Osteoblast (primary cell): ENCODE measurements around the gene LDB1. TPM values are rescaled to one million over a fixed set of nuclear protein-coding genes. Genes with fewer than 3 reads are reported as not detected.
A peak's percentile ranks its signal among the peaks of the same experiment; 100 is the strongest.

Experiments used
- DNase-seq: peaks from one replicate; pipeline ENCODE4 v3.0.0; 2011; ENCODE audit warnings: low spot score, mixed read lengths; ENCODE audit not compliant: insufficient read length; ENCODE audit errors: missing footprints
- H2AFZ ChIP-seq: 2 replicates; pipeline ENCODE4 v1.6.0; 2011; ENCODE audit warnings: mild to moderate bottlenecking, low read length
- H3K27ac ChIP-seq: 2 replicates; pipeline ENCODE4 v1.5.1; 2011; ENCODE audit warnings: mild to moderate bottlenecking, low read depth, low read length, moderate library complexity
- H3K27me3 ChIP-seq: 2 replicates; pipeline ENCODE4 v1.6.0; 2012; ENCODE audit warnings: mild to moderate bottlenecking, control low read depth, inconsistent platforms, low read length, moderate library complexity; ENCODE audit not compliant: insufficient read depth
- H3K36me3 ChIP-seq: 2 replicates; pipeline ENCODE4 v1.5.1; 2011; ENCODE audit warnings: mild to moderate bottlenecking, low read length, control low read depth, moderate library complexity; ENCODE audit not compliant: insufficient read depth
- H3K4me1 ChIP-seq: 2 replicates; pipeline ENCODE4 v1.5.1; 2011; ENCODE audit warnings: mild to moderate bottlenecking, low read length, control low read depth, moderate library complexity; ENCODE audit not compliant: insufficient read depth
- H3K4me2 ChIP-seq: 2 replicates; pipeline ENCODE4 v1.6.0; 2011; ENCODE audit warnings: mild to moderate bottlenecking, low read length; ENCODE audit not compliant: insufficient read depth
- H3K4me3 ChIP-seq: fragments of 200-600 bp; sonication (generic); 3 replicates; pipeline ENCODE4 v1.5.1; 2012; ENCODE audit warnings: mild to moderate bottlenecking, low read length, inconsistent platforms; ENCODE audit not compliant: insufficient read depth
- H3K79me2 ChIP-seq: 2 replicates; pipeline ENCODE4 v1.6.0; 2012; ENCODE audit warnings: mild to moderate bottlenecking, low read length, control low read depth, inconsistent platforms; ENCODE audit not compliant: insufficient read depth
- H3K9me3 ChIP-seq: 2 replicates; pipeline ENCODE4 v1.5.1; 2011; ENCODE audit warnings: low read depth, low read length, control low read depth
- H4K20me1 ChIP-seq: 2 replicates; pipeline ENCODE4 v1.6.0; 2012; ENCODE audit warnings: mild to moderate bottlenecking, low read length, control low read depth; ENCODE audit not compliant: insufficient read depth
- total RNA-seq: library from RNA; depleted of rRNA; stranded (reverse); fragments of >200 nt; gene quantifications from 2 replicates; pipeline ENCODE4 v1.2.3, GENCODE V29; 2012
- TF ChIP-seq, protein P1 (sequence below): IDR thresholded peaks from 2 replicates; pipeline ENCODE4 v1.5.1; 2011; ENCODE audit warnings: mild to moderate bottlenecking, low read depth, low read length, moderate library complexity; ENCODE audit errors: extremely low read depth

The LDB1 gene
- total RNA-seq, 1 donor: 62.2 TPM

GRCh38 chr10:102083541-102083940, 36.6 kb downstream of the LDB1 start:
- Histone ChIP-seq H3K4me2 (no peak overlapping the region), H3K4me1 (no peaks in the 10 kb centered on the region), H4K20me1 (no peaks in the 10 kb centered on the region), H2AFZ (no peak overlapping the region), H3K9me3 (no peaks in the 10 kb centered on the region), H3K79me2 (no peaks in the 10 kb centered on the region), H3K27me3 (no peaks in the 10 kb centered on the region), H3K27ac (no peak overlapping the region), H3K36me3 (no peaks in the 10 kb centered on the region), H3K4me3 (no peak overlapping the region)
- TF ChIP-seq, protein P1, sequence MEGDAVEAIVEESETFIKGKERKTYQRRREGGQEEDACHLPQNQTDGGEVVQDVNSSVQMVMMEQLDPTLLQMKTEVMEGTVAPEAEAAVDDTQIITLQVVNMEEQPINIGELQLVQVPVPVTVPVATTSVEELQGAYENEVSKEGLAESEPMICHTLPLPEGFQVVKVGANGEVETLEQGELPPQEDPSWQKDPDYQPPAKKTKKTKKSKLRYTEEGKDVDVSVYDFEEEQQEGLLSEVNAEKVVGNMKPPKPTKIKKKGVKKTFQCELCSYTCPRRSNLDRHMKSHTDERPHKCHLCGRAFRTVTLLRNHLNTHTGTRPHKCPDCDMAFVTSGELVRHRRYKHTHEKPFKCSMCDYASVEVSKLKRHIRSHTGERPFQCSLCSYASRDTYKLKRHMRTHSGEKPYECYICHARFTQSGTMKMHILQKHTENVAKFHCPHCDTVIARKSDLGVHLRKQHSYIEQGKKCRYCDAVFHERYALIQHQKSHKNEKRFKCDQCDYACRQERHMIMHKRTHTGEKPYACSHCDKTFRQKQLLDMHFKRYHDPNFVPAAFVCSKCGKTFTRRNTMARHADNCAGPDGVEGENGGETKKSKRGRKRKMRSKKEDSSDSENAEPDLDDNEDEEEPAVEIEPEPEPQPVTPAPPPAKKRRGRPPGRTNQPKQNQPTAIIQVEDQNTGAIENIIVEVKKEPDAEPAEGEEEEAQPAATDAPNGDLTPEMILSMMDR: no peak
- DNase-seq: no peak

GRCh38 chr10:102072673-102073527, 47.3 kb downstream of the LDB1 start:
- Histone ChIP-seq H3K4me3 (no peak overlapping the region), H3K4me1 (no peaks in the 10 kb centered on the region), H4K20me1 (peaks cover 16% of the 10 kb centered on the region), H3K9me3 (no peaks in the 10 kb centered on the region), H3K79me2 (peaks cover 17% of the 10 kb centered on the region), H3K27ac (no peak overlapping the region), H3K4me2 (no peak overlapping the region), H3K27me3 (peaks cover under 1% of the 10 kb centered on the region), H3K36me3 (peaks cover 6% of the 10 kb centered on the region), H2AFZ (no peak overlapping the region)
- peak; percentile 94 for DNase-seq
- TF ChIP-seq, protein P1: peak; percentile 96

- Histone ChIP-seq H3K4me2 (no peak overlapping the region), H3K4me3 (no peak overlapping the region), H3K79me2 (peaks cover 39% of the 10 kb centered on the region), H3K36me3 (peaks cover 13% of the 10 kb centered on the region), H3K27me3 (no peaks in the 10 kb centered on the region), H2AFZ (no peak overlapping the region), H3K9me3 (no peaks in the 10 kb centered on the region), H3K27ac (no peak overlapping the region), H4K20me1 (peaks cover 35% of the 10 kb centered on the region), H3K4me1 (peaks cover 8% of the 10 kb centered on the region)
- TF ChIP-seq, protein P1: no peak
- DNase-seq: no peak
These were observed 51.1 kb downstream of the LDB1 start for GRCh38 chr10:102069071-102069470.

DNA sequence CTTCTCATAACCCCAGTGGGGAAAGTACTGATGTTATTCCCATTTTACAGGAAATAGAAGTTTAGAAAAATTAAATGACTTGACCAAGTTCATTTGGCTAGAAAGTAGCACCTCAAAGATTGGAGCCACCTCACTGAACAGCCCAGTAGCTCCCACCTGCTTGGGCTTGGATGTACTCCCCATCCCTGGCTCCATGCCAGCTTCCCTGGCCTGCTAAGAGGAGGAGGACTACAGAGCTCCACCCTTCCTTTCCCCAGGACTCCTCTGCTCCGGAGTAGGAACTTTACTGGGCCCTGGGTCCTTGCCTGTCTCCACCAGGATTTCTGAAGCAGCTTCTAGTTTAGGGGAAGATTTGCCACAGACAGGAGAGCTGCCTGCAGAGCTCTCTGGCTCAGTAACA, 52.0 kb downstream of the LDB1 start:
- no peak for DNase-seq
- Histone ChIP-seq H3K4me3 (no peak overlapping the region), H3K27me3 (no peaks in the 10 kb centered on the region), H3K4me1 (peaks cover 8% of the 10 kb centered on the region), H4K20me1 (peaks cover 35% of the 10 kb centered on the region), H3K79me2 (peaks cover 39% of the 10 kb centered on the region), H3K36me3 (peaks cover 13% of the 10 kb centered on the region), H3K27ac (no peak overlapping the region), H2AFZ (no peak overlapping the region), H3K9me3 (no peaks in the 10 kb centered on the region), H3K4me2 (no peak overlapping the region)
- TF ChIP-seq, protein P1: no peak
